Uterus (tissue), 4 donors: Measurements from ENCODE around the gene VRK2. TPM values are rescaled to one million over a fixed set of nuclear protein-coding genes. Genes with fewer than 3 reads are reported as not detected.

Experiments used
- DNase-seq, 2 donors: peaks; one replicate each; pipeline ENCODE4 v3.0.0-alpha.2; 2019 to 2020
- H3K27ac ChIP-seq, 2 donors: fragments of 200-600 bp; sonication (generic); 1 replicate in 1 of 2; 2 replicates in 1 of 2; pipeline ENCODE4 v1.5.1; 2016 to 2018
- H3K27me3 ChIP-seq, 2 donors: fragments of 200-600 bp; sonication (generic); one replicate each; pipeline ENCODE4 v1.5.1; 2018 to 2019; ENCODE audit warnings: control low read depth in 1 of 2
- H3K36me3 ChIP-seq, 2 donors: fragments of 200-600 bp; sonication (generic); one replicate each; pipeline ENCODE4 v1.5.1; 2019; ENCODE audit warnings: control low read depth in 1 of 2
- H3K4me1 ChIP-seq, 2 donors: fragments of 200-600 bp; sonication (generic); one replicate each; pipeline ENCODE4 v1.5.1; 2018 to 2019; ENCODE audit warnings: control low read depth in 1 of 2
- H3K4me3 ChIP-seq, 2 donors: fragments of 200-600 bp; sonication (generic); 1 replicate in 1 of 2; 2 replicates in 1 of 2; pipeline ENCODE4 v1.5.1; 2018 to 2019; ENCODE audit warnings: mild to moderate bottlenecking in 1 of 2
- H3K9me3 ChIP-seq, 2 donors: fragments of 200-600 bp; sonication (generic); one replicate each; pipeline ENCODE4 v1.5.1; 2019; ENCODE audit warnings: control low read depth in 1 of 2
- POLR2A ChIP-seq, 2 donors: fragments of 450-650 bp; IDR thresholded peaks; one replicate each; pipeline ENCODE4 v1.6.1; 2016; ENCODE audit warnings: antibody characterized with exemption in 2 of 2, mild to moderate bottlenecking in 1 of 2, moderate library complexity in 1 of 2
- intact Hi-C: fragments of 100-400 bp; cut with DNase I; formaldehyde crosslinking; loops from one replicate; pipeline ENCODE4 v1.15.1; 2023; ENCODE audit warnings: low total_unique reads
- total RNA-seq, 4 donors: library from RNA; depleted of rRNA in 3 of 4; stranded (reverse); fragments of >200 nt in 3 of 4; gene quantifications; one replicate each; pipeline versions ENCODE4 v1.1.0 to v1.2.4, GENCODE V29; 2014 to 2023
- TF ChIP-seq, protein P1 (sequence below), 4 experiments: fragments of 200-600 bp in 2 of 4; fragments of 450-650 bp in 2 of 4; sonication (generic) in 2 of 4; IDR thresholded peaks; one replicate each; pipeline ENCODE4 v1.5.1; 2016 to 2019; ENCODE audit warnings: antibody characterized with exemption in 4 of 4, mild to moderate bottlenecking in 2 of 4, moderate library complexity in 1 of 4
- donor health status: DM: yes; HTN: yes; CAD: no.

Gene VRK2
- total RNA-seq, 4 donors from 2014 or later = 17.1 to 30.3 (median 25.7) TPM

GRCh38 chr2:58025150-58025933 lies 21.3 kb upstream of the VRK2 start:
- TF ChIP-seq, protein P1, sequence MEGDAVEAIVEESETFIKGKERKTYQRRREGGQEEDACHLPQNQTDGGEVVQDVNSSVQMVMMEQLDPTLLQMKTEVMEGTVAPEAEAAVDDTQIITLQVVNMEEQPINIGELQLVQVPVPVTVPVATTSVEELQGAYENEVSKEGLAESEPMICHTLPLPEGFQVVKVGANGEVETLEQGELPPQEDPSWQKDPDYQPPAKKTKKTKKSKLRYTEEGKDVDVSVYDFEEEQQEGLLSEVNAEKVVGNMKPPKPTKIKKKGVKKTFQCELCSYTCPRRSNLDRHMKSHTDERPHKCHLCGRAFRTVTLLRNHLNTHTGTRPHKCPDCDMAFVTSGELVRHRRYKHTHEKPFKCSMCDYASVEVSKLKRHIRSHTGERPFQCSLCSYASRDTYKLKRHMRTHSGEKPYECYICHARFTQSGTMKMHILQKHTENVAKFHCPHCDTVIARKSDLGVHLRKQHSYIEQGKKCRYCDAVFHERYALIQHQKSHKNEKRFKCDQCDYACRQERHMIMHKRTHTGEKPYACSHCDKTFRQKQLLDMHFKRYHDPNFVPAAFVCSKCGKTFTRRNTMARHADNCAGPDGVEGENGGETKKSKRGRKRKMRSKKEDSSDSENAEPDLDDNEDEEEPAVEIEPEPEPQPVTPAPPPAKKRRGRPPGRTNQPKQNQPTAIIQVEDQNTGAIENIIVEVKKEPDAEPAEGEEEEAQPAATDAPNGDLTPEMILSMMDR (IDR thresholded peaks at IDR 0.05) = no peak
- TF ChIP-seq POLR2A (IDR thresholded peaks at IDR 0.05) = no peak
- no peak for DNase-seq
- Histone ChIP-seq H3K27ac (no peak overlapping the region), H3K36me3 (no peaks in the 10 kb centered on the region), H3K9me3 (no peaks in the 10 kb centered on the region), H3K27me3 (no peaks in the 10 kb centered on the region), H3K4me1 (no peaks in the 10 kb centered on the region), H3K4me3 (no peak overlapping the region)
- intact Hi-C loops = no loop called here

- no peak overlapping the region for H3K27ac ChIP-seq
- DNase-seq = no peak
- TF ChIP-seq, protein P1 (IDR thresholded peaks at IDR 0.05) = no peak
- TF ChIP-seq POLR2A (IDR thresholded peaks at IDR 0.05) = no peak
- no peaks in the 10 kb centered on the region for H3K4me1 ChIP-seq
- H3K9me3 ChIP-seq = no peaks in the 10 kb centered on the region
- H3K4me3 ChIP-seq = no peak overlapping the region
- no peaks in the 10 kb centered on the region for H3K27me3 ChIP-seq
- intact Hi-C loops = no loop called here
- no peaks in the 10 kb centered on the region for H3K36me3 ChIP-seq
These were observed 19.6 kb upstream of the VRK2 start for GRCh38 chr2:58027029-58027428.

DNA sequence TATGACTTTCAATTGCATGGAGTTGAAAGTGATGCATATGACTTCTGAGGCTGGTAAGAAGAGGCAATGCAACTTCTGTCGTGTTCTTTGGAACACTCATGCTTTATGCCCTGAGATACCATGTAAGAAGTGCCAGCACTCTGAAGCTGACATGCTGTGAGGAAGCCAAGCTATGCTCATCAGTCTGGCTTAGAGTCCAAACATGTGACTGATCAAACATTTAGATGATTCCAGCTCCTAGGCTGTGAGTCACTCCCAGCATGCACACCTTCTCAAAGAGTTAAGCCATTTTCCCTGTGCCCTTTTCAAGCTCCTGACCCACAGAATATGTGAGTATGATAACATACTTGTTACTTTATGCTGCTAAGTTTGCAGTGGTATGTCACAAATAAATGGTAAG lies 15.8 kb upstream of the VRK2 start:
- TF ChIP-seq, protein P1 (IDR thresholded peaks at IDR 0.05) = no peak
- no peak for TF ChIP-seq POLR2A (IDR thresholded peaks at IDR 0.05)
- H3K4me3 ChIP-seq = no peak overlapping the region
- no peak for DNase-seq
- no peaks in the 10 kb centered on the region for H3K36me3 ChIP-seq
- H3K4me1 ChIP-seq = no peaks in the 10 kb centered on the region
- intact Hi-C loops = no loop called here
- H3K27ac ChIP-seq = no peak overlapping the region
- no peaks in the 10 kb centered on the region for H3K9me3 ChIP-seq
- no peaks in the 10 kb centered on the region for H3K27me3 ChIP-seq

DNA sequence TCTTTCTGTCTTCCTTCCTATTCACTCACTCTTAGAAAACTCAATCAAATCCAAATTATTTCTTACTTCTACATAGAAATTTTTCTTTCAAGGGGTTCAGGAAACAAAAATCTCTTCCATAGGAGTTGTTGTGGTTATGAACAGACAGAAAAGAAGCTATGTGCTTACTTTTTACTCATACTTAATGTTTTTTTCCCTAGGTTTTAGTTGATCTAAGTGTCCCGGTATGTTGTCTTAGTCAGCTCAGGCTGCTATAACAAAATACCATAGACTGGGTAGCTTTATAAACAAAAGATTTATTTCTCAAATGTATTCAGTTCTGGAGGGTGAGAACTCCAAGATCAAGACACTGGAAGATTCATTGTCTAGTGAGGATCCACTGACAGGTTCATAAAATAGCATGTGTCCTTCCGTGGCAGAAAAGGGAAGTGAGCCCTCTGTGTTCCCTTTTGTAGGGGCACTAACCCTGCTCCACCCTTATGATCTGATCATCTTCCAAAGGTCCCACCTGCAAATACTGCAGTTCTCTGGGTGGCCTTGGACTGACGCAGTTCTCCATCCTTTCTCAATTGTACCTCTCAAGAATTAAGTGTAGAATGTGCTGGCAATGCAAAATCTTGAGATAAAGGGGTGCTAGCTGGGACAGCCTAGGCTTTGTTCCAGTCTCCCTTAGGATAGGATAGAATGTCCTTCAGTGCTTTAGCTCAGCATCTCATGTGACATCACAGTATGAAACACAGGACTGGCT lies 14.4 kb upstream of the VRK2 start:
- Histone ChIP-seq H3K36me3 (no peaks in the 10 kb centered on the region), H3K27me3 (no peaks in the 10 kb centered on the region), H3K27ac (no peak overlapping the region), H3K9me3 (no peaks in the 10 kb centered on the region), H3K4me1 (no peaks in the 10 kb centered on the region), H3K4me3 (no peak overlapping the region)
- DNase-seq = no peak
- intact Hi-C loops = no loop called here
- no peak for TF ChIP-seq POLR2A (IDR thresholded peaks at IDR 0.05)
- TF ChIP-seq, protein P1 (IDR thresholded peaks at IDR 0.05) = no peak

GRCh38 chr2:58032764-58033080 lies 13.9 kb upstream of the VRK2 start:
- DNase-seq = no peak
- Histone ChIP-seq H3K4me1 (no peaks in the 10 kb centered on the region), H3K4me3 (no peak overlapping the region), H3K27ac (no peak overlapping the region), H3K9me3 (no peaks in the 10 kb centered on the region), H3K27me3 (no peaks in the 10 kb centered on the region), H3K36me3 (no peaks in the 10 kb centered on the region)
- TF ChIP-seq POLR2A (IDR thresholded peaks at IDR 0.05) = no peak
- TF ChIP-seq, protein P1 (IDR thresholded peaks at IDR 0.05) = no peak
- intact Hi-C loops = no loop called here
